Neutrophil (primary cell): Measurements from ENCODE around the gene C11orf86.

Experiments
- H3K27ac ChIP-seq: fragments of 200-600 bp; sonication (generic); 2 replicates; pipeline ENCODE4 v1.5.1; 2016; ENCODE audit warnings: mild to moderate bottlenecking, moderate library complexity
- H3K27me3 ChIP-seq: fragments of 200-600 bp; sonication (generic); 2 replicates; pipeline ENCODE4 v1.6.0; 2016; ENCODE audit warnings: mild to moderate bottlenecking
- H3K36me3 ChIP-seq: fragments of 200-600 bp; sonication (generic); 2 replicates; pipeline ENCODE4 v1.5.1; 2017
- H3K4me1 ChIP-seq, 2 experiments: fragments of 200-600 bp in 1 of 2; sonication (generic) in 1 of 2; 1 replicate in 1 of 2; 2 replicates in 1 of 2; pipeline versions ENCODE4 v1.5.1 to v1.6.1; 2013 to 2016; ENCODE audit warnings: low read depth in 1 of 2, low read length in 1 of 2, mild to moderate bottlenecking in 1 of 2, moderate library complexity in 1 of 2; ENCODE audit not compliant: control insufficient read depth in 1 of 2, insufficient read depth in 1 of 2
- H3K4me3 ChIP-seq, 2 experiments: fragments of 200-600 bp in 1 of 2; sonication (generic) in 1 of 2; 1 replicate in 1 of 2; 2 replicates in 1 of 2; pipeline ENCODE4 v1.5.1; 2013 to 2016; ENCODE audit warnings: low read depth in 1 of 2, low read length in 1 of 2, mild to moderate bottlenecking in 1 of 2, moderate library complexity in 1 of 2
- H3K9me3 ChIP-seq: fragments of 200-600 bp; sonication (generic); 2 replicates; pipeline ENCODE4 v1.5.1; 2016
- TF ChIP-seq, protein P1 (sequence below): fragments of 200-600 bp; sonication (generic); IDR thresholded peaks from 2 replicates; pipeline ENCODE4 v1.5.1; 2016; ENCODE audit warnings: antibody characterized with exemption

C11orf86 gene

DNA sequence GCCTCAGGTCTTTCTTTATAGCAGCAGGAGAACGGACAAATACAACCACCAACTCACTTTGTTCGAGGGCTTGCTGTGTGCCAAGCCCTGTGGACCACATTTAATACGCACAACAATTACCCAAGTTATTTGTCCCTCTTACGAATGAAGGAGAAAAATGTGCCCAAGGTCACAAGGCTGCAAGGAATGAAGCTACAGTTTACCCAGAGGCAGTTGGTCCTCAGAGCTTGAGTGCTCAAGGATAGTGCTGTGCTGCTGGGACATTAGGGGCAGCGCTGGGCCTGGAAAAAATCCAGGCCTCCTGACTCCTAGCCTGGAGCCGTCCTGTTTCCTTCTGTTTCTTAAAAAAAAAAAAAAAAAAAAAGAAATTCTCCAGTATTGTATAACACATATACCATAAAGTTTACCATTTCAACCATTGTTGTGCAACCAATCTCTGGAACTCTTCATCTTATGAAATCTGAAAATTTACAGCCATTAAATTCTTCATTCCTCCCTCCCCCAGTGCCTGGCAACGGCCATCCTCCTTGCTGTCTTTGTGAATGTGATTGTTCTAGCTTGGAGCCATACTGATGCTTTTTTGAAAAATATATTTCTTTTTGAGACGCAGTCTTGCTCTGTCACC is 1.0 kb upstream of the C11orf86 start:
- H3K4me1 ChIP-seq, result no peaks in the 10 kb centered on the region
- no peak overlapping the region for H3K27ac ChIP-seq
- TF ChIP-seq, protein P1, sequence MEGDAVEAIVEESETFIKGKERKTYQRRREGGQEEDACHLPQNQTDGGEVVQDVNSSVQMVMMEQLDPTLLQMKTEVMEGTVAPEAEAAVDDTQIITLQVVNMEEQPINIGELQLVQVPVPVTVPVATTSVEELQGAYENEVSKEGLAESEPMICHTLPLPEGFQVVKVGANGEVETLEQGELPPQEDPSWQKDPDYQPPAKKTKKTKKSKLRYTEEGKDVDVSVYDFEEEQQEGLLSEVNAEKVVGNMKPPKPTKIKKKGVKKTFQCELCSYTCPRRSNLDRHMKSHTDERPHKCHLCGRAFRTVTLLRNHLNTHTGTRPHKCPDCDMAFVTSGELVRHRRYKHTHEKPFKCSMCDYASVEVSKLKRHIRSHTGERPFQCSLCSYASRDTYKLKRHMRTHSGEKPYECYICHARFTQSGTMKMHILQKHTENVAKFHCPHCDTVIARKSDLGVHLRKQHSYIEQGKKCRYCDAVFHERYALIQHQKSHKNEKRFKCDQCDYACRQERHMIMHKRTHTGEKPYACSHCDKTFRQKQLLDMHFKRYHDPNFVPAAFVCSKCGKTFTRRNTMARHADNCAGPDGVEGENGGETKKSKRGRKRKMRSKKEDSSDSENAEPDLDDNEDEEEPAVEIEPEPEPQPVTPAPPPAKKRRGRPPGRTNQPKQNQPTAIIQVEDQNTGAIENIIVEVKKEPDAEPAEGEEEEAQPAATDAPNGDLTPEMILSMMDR, result no peak
- no peak overlapping the region for H3K4me3 ChIP-seq
- H3K9me3 ChIP-seq, result no peaks in the 10 kb centered on the region
- H3K27me3 ChIP-seq, result peaks cover 19% of the 10 kb centered on the region
- H3K36me3 ChIP-seq, result no peaks in the 10 kb centered on the region

- no peaks in the 10 kb centered on the region for H3K4me1 ChIP-seq
- no peaks in the 10 kb centered on the region for H3K9me3 ChIP-seq
- no peaks in the 10 kb centered on the region for H3K36me3 ChIP-seq
- peaks cover 14% of the 10 kb centered on the region for H3K27me3 ChIP-seq
- H3K4me3 ChIP-seq, result no peak overlapping the region
- no peak overlapping the region for H3K27ac ChIP-seq
- TF ChIP-seq, protein P1, result no peak
Observed at GRCh38 chr11:66975405-66976027, 412 bp downstream of the C11orf86 start.

DNA sequence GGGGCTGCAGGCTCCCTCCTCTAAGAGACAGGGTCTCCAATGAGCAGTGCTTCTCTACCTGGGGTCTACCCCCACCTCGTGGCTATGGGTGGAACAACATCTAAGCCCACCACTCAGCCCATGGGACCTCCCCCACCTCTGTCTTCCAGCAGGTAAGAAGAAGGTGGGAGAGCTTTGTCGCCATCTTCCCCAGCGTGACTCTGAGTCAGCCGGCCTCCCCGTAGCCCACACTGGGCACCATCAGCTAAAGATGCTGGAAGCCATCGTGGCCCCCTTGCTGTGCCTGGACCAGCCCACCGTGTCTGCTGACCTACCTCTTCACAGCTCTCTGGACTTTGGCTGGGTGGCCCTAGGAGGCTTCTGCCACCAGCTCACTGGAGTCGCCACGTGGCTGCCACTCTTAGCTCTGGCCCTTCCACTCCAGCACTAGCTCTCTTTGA is 944 bp downstream of the C11orf86 start:
- no peak overlapping the region for H3K4me3 ChIP-seq
- H3K27me3 ChIP-seq, result peaks cover 11% of the 10 kb centered on the region
- H3K27ac ChIP-seq, result no peak overlapping the region
- H3K36me3 ChIP-seq, result no peaks in the 10 kb centered on the region
- TF ChIP-seq, protein P1, result no peak
- no peaks in the 10 kb centered on the region for H3K4me1 ChIP-seq
- H3K9me3 ChIP-seq, result no peaks in the 10 kb centered on the region

- Histone ChIP-seq H3K9me3 (no peaks in the 10 kb centered on the region), H3K4me1 (no peaks in the 10 kb centered on the region), H3K27me3 (peaks cover 13% of the 10 kb centered on the region), H3K36me3 (no peaks in the 10 kb centered on the region), H3K27ac (no peak overlapping the region), H3K4me3 (no peak overlapping the region)
- TF ChIP-seq, protein P1, result no peak
Observed at GRCh38 chr11:66976925-66977324, 1.8 kb downstream of the C11orf86 start.

DNA sequence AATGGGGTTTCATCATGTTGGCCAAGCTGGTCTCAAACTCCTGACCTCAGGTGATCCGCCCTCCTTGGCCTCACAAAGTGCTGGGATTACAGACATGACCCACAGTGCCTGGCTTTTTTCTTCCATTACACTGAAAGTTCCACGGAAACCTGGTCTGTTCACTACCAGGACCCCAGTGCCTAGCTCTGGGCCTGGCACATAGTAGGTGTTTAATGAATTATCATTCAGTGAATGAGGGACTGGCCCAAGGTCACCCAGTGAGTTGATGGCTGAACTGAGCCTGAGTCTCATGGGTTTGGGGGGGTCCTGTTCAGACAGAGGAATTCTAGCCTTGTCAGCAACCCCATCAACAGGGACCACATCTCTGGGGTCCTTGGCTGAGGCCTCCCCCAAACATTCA is 3.1 kb downstream of the C11orf86 start:
- H3K4me1 ChIP-seq, result no peaks in the 10 kb centered on the region
- no peak overlapping the region for H3K27ac ChIP-seq
- H3K36me3 ChIP-seq, result no peaks in the 10 kb centered on the region
- peaks cover 26% of the 10 kb centered on the region for H3K27me3 ChIP-seq
- TF ChIP-seq, protein P1, result no peak
- no peak overlapping the region for H3K4me3 ChIP-seq
- H3K9me3 ChIP-seq, result no peaks in the 10 kb centered on the region
